Activated naive CD4-positive, alpha-beta T cell treated with anti-CD3 and anti-CD28 coated beads for 36 hours (primary cell): ENCODE results near the gene RIOK3. TPM values are rescaled to one million over a fixed set of nuclear protein-coding genes. Genes with fewer than 3 reads are reported as not detected.
"Not testable (repeated sequence)": the region's sequence is repeated elsewhere in the genome, so short reads cannot be mapped to it uniquely, and the experiment has no call there.

Experiments used
- CTCF ChIA-PET: fragments of 350-600 bp; sonication (Branson Sonifier 250); formaldehyde crosslinking; loops from one replicate; lab custom pipeline; 2021; ENCODE audit warnings: antibody characterized with exemption; lab: Charles Lee
- DNase-seq: peaks from one replicate; pipeline ENCODE4 v3.0.0-alpha.2; 2020
- H3K27ac Mint-ChIP-seq: one replicate; pipeline ENCODE4 v1.8.0; 2021; ENCODE audit warnings: mild to moderate bottlenecking, mixed read lengths
- H3K27me3 Mint-ChIP-seq: one replicate; pipeline ENCODE4 v1.8.0; 2021; ENCODE audit warnings: low read depth, mixed read lengths
- H3K36me3 Mint-ChIP-seq: one replicate; pipeline ENCODE4 v1.8.0; 2021; ENCODE audit warnings: low read depth, mixed read lengths
- H3K4me1 Mint-ChIP-seq: one replicate; pipeline ENCODE4 v1.8.0; 2021; ENCODE audit warnings: low read depth, mixed read lengths
- H3K4me3 Mint-ChIP-seq: one replicate; pipeline ENCODE4 v1.8.0; 2021; ENCODE audit warnings: mild to moderate bottlenecking, moderate library complexity, mixed read lengths
- H3K9me3 Mint-ChIP-seq: one replicate; pipeline ENCODE4 v1.8.0; 2021; ENCODE audit warnings: mixed read lengths
- intact Hi-C: fragments of 100-400 bp; cut with micrococcal nuclease; formaldehyde crosslinking; loops from one replicate; pipeline ENCODE4 v1.15.1; 2023
- total RNA-seq, 2 experiments: library from RNA; stranded (reverse); gene quantifications; one replicate each; pipeline ENCODE4 v1.2.3, GENCODE V29; 2021

RIOK3 gene
- total RNA-seq, 2 experiments from 2014 or later: 53.8 to 59.5 TPM

- H3K27ac Mint-ChIP-seq: not testable (repeated sequence)
These were observed 23.5 kb upstream of the RIOK3 start for GRCh38 chr18:23429538-23429937.

GRCh38 chr18:23433360-23433759, 19.7 kb upstream of the RIOK3 start:
- Mint-ChIP-seq H3K36me3 (peaks cover 12% of the 10 kb centered on the region), H3K9me3 (no peaks in the 10 kb centered on the region), H3K4me1 (peaks cover 13% of the 10 kb centered on the region), H3K27me3 (no peaks in the 10 kb centered on the region), H3K27ac (no peak overlapping the region), H3K4me3 (no peak overlapping the region)
- intact Hi-C loops: no loop called here
- CTCF ChIA-PET: interaction anchor here (1.0 to 1.8 kb wide), 3 partner anchors 15 to 56 kb away, joined by 3 read pairs; no protein-coding TSS in a partner anchor
- DNase-seq: no peak

More at GRCh38 chr18:23429538-23429937, 23.5 kb upstream of the RIOK3 start:
- H3K4me1 Mint-ChIP-seq, H3K27me3 Mint-ChIP-seq, DNase-seq, CTCF ChIA-PET, H3K4me3 Mint-ChIP-seq, intact Hi-C loops, H3K9me3 Mint-ChIP-seq: not testable (repeated sequence)
- H3K36me3 Mint-ChIP-seq: peaks cover 15% of the 10 kb centered on the region

- peak overlapping the region; percentile 89 for H3K4me3 Mint-ChIP-seq
- CTCF ChIA-PET: no interaction called here
- H3K27ac Mint-ChIP-seq: no peak overlapping the region
- H3K27me3 Mint-ChIP-seq: no peaks in the 10 kb centered on the region
- intact Hi-C loops: loop anchor here (1.0 kb wide), 2 partner anchors 16 to 66 kb away; partner anchors contain the start of genes RIOK3 and RMC1
- peak; percentile 84 for DNase-seq
- no peaks in the 10 kb centered on the region for H3K9me3 Mint-ChIP-seq
- H3K36me3 Mint-ChIP-seq: no peaks in the 10 kb centered on the region
- H3K4me1 Mint-ChIP-seq: peaks cover 21% of the 10 kb centered on the region
These were observed 15.6 kb upstream of the RIOK3 start for GRCh38 chr18:23437357-23438045.

GRCh38 chr18:23438046-23438377, 15.1 kb upstream of the RIOK3 start:
- no peak for DNase-seq
- Mint-ChIP-seq H3K27ac (no peak overlapping the region), H3K4me1 (peaks cover 21% of the 10 kb centered on the region), H3K27me3 (no peaks in the 10 kb centered on the region), H3K36me3 (no peaks in the 10 kb centered on the region), H3K4me3 (peak overlapping the region; percentile 89), H3K9me3 (no peaks in the 10 kb centered on the region)
- CTCF ChIA-PET: no interaction called here
- intact Hi-C loops: loop anchor here (1.0 kb wide), 2 partner anchors 15 to 65 kb away; partner anchors contain the start of genes RIOK3 and RMC1

- intact Hi-C loops: loop anchor here (1.0 kb wide), 2 partner anchors 15 to 65 kb away; partner anchors contain the start of genes RIOK3 and RMC1
- Mint-ChIP-seq H3K4me1 (peaks cover 21% of the 10 kb centered on the region), H3K36me3 (no peaks in the 10 kb centered on the region), H3K27ac (no peak overlapping the region), H3K9me3 (no peaks in the 10 kb centered on the region), H3K27me3 (no peaks in the 10 kb centered on the region), H3K4me3 (peak overlapping the region; percentile 89)
- CTCF ChIA-PET: interaction anchor here (0.7 kb wide), 1 partner anchor 409 kb away, joined by 3 read pairs; no protein-coding TSS in a partner anchor
- no peak for DNase-seq
These were observed 14.3 kb upstream of the RIOK3 start for GRCh38 chr18:23438608-23439366.

- Mint-ChIP-seq H3K4me3 (no peak overlapping the region), H3K4me1 (peaks cover 21% of the 10 kb centered on the region), H3K27ac (no peak overlapping the region), H3K9me3 (no peaks in the 10 kb centered on the region), H3K27me3 (no peaks in the 10 kb centered on the region), H3K36me3 (no peaks in the 10 kb centered on the region)
- CTCF ChIA-PET: no interaction called here
- DNase-seq: no peak
- intact Hi-C loops: no loop called here
These were observed 13.0 kb upstream of the RIOK3 start for GRCh38 chr18:23440131-23440530.

GRCh38 chr18:23442958-23443357, 10.1 kb upstream of the RIOK3 start:
- H3K36me3 Mint-ChIP-seq: no peaks in the 10 kb centered on the region
- peaks cover 11% of the 10 kb centered on the region for H3K4me1 Mint-ChIP-seq
- CTCF ChIA-PET: no interaction called here
- intact Hi-C loops: no loop called here
- no peak for DNase-seq
- H3K27ac Mint-ChIP-seq: no peak overlapping the region
- no peaks in the 10 kb centered on the region for H3K27me3 Mint-ChIP-seq
- no peaks in the 10 kb centered on the region for H3K9me3 Mint-ChIP-seq
- H3K4me3 Mint-ChIP-seq: no peak overlapping the region

GRCh38 chr18:23448291-23448690, 4.8 kb upstream of the RIOK3 start:
- CTCF ChIA-PET: interaction anchor here (1.2 kb wide), 1 partner anchor 15 kb away, joined by 3 read pairs; no protein-coding TSS in a partner anchor
- peaks cover 15% of the 10 kb centered on the region for H3K4me1 Mint-ChIP-seq
- H3K9me3 Mint-ChIP-seq: no peaks in the 10 kb centered on the region
- DNase-seq: no peak
- H3K27me3 Mint-ChIP-seq: no peaks in the 10 kb centered on the region
- intact Hi-C loops: no loop called here
- H3K4me3 Mint-ChIP-seq: no peak overlapping the region
- no peaks in the 10 kb centered on the region for H3K36me3 Mint-ChIP-seq
- no peak overlapping the region for H3K27ac Mint-ChIP-seq

- H3K27me3 Mint-ChIP-seq: no peaks in the 10 kb centered on the region
- DNase-seq: no peak
- intact Hi-C loops: loop anchor here (5.0 kb wide), 1 partner anchor 1838 kb away; the partner anchor contains the start of gene SNRPD1
- H3K4me1 Mint-ChIP-seq: peaks cover 26% of the 10 kb centered on the region
- H3K9me3 Mint-ChIP-seq: no peaks in the 10 kb centered on the region
- H3K36me3 Mint-ChIP-seq: no peaks in the 10 kb centered on the region
- H3K4me3 Mint-ChIP-seq: no peak overlapping the region
- CTCF ChIA-PET: no interaction called here
- no peak overlapping the region for H3K27ac Mint-ChIP-seq
These were observed 3.1 kb upstream of the RIOK3 start for GRCh38 chr18:23450022-23450421.

GRCh38 chr18:23451011-23451410, 2.1 kb upstream of the RIOK3 start:
- intact Hi-C loops: loop anchor here (5.0 kb wide), 1 partner anchor 1839 kb away; the partner anchor contains the start of gene SNRPD1
- CTCF ChIA-PET: no interaction called here
- DNase-seq: no peak
- Mint-ChIP-seq H3K27ac (no peak overlapping the region), H3K9me3 (no peaks in the 10 kb centered on the region), H3K4me1 (peaks cover 30% of the 10 kb centered on the region), H3K27me3 (no peaks in the 10 kb centered on the region), H3K36me3 (no peaks in the 10 kb centered on the region), H3K4me3 (no peak overlapping the region)

GRCh38 chr18:23451491-23451890, 1.6 kb upstream of the RIOK3 start:
- intact Hi-C loops: loop anchor here (5.0 kb wide), 1 partner anchor 1839 kb away; the partner anchor contains the start of gene SNRPD1
- H3K27ac Mint-ChIP-seq: no peak overlapping the region
- H3K27me3 Mint-ChIP-seq: no peaks in the 10 kb centered on the region
- H3K4me3 Mint-ChIP-seq: no peak overlapping the region
- H3K4me1 Mint-ChIP-seq: peaks cover 31% of the 10 kb centered on the region
- no peak for DNase-seq
- CTCF ChIA-PET: no interaction called here
- no peaks in the 10 kb centered on the region for H3K9me3 Mint-ChIP-seq
- H3K36me3 Mint-ChIP-seq: no peaks in the 10 kb centered on the region

- Mint-ChIP-seq H3K4me3 (peak overlapping the region; percentile 99), H3K9me3 (no peaks in the 10 kb centered on the region), H3K27ac (peak overlapping the region; percentile 91), H3K36me3 (no peaks in the 10 kb centered on the region), H3K4me1 (peaks cover 37% of the 10 kb centered on the region), H3K27me3 (no peaks in the 10 kb centered on the region)
- no peak for DNase-seq
- CTCF ChIA-PET: no interaction called here
- intact Hi-C loops: loop anchor here (5.0 kb wide), 1 partner anchor 1840 kb away; the partner anchor contains the start of gene SNRPD1
These were observed 750 bp upstream of the RIOK3 start for GRCh38 chr18:23452347-23452727.
